ENCODE measurements around the gene ZNF618. TPM values are rescaled to one million over a fixed set of nuclear protein-coding genes. Genes with fewer than 3 reads are reported as not detected.

The ZNF618 gene
- total and polyA plus RNA-seq, 4 donors, result 4.9 to 17.3 (median 11.4) TPM

DNA sequence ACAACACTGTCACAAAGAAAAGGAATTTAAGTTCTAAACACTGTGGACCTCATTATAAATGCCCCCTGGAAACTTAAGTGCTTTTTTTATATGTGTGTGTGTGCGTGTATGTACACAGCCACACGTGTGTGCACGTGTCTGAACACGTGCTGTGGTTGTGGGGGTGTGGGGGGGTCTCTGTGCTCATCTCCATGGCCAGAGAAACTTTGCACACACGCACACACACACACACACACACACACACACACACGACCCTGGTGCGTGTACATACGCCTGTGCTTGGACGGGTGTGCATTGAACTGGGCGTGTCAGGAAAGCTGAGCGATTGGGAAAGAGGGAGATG is 174.1 kb downstream of the ZNF618 start:
- ATAC-seq (ENCODE audit: low FRiP score) (no peak), DNase-seq (no peak)
- no peaks in the 10 kb centered on the region for H3K9me3 ChIP-seq (ENCODE audit: control insufficient read depth, low read length)
- no peaks in the 10 kb centered on the region for H3K27me3 ChIP-seq (ENCODE audit: control insufficient read depth in 1 of 2, insufficient read depth in 2 of 2, low read length in 1 of 2)
- no peak overlapping the region for H3K27ac ChIP-seq (ENCODE audit: low read depth in 1 of 2, low read length in 2 of 2)
- no peak overlapping the region for H3K4me3 ChIP-seq (ENCODE audit: low read length in 2 of 2)
- intact Hi-C loops (cut with DNase I), result no loop called here
- peaks cover 0 to 6% of the 10 kb centered on the region in 2 donors for H3K36me3 ChIP-seq (ENCODE audit: control insufficient read depth in 1 of 2, insufficient read depth in 2 of 2, low read length in 1 of 2)
- 87 to 89% methylated on average over 11 of the region's 11 CpGs for WGBS, 2 donors
- H3K4me1 ChIP-seq (ENCODE audit: control insufficient read depth in 1 of 2, insufficient read depth in 2 of 2, low read length in 2 of 2), result no peaks in the 10 kb centered on the region

DNA sequence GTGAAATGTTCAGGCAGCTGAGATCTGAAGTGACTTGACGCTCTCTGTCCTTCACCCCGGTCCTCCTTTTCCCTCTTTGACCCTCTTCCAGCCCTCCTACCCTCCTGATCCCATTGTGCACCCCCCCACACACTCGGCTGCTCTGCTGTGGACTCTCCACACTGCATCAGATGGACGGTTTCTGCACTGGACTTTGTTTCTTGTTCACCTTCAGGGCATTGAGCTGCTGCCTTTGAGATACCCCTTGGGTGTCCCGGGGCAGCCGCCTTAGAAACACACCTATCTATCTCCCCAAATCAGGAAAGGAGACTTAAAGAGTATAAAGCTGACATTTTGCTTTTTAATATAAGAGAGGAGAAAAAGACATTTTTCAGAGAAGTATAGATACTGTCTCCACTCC is 174.5 kb downstream of the ZNF618 start:
- intact Hi-C loops (cut with DNase I), result no loop called here
- no peak overlapping the region for H3K27ac ChIP-seq (ENCODE audit: low read depth in 1 of 2, low read length in 2 of 2)
- 91 to 96% methylated on average over 6 of the region's 6 CpGs for WGBS, 2 donors
- H3K36me3 ChIP-seq (ENCODE audit: control insufficient read depth in 1 of 2, insufficient read depth in 2 of 2, low read length in 1 of 2), result peaks cover 0 to 6% of the 10 kb centered on the region in 2 donors
- DNase-seq (no peak), ATAC-seq (ENCODE audit: low FRiP score) (no peak)
- H3K4me3 ChIP-seq (ENCODE audit: low read length in 2 of 2), result no peak overlapping the region
- H3K27me3 ChIP-seq (ENCODE audit: control insufficient read depth in 1 of 2, insufficient read depth in 2 of 2, low read length in 1 of 2), result no peaks in the 10 kb centered on the region
- H3K4me1 ChIP-seq (ENCODE audit: control insufficient read depth in 1 of 2, insufficient read depth in 2 of 2, low read length in 2 of 2), result no peaks in the 10 kb centered on the region
- no peaks in the 10 kb centered on the region for H3K9me3 ChIP-seq (ENCODE audit: control insufficient read depth, low read length)

DNA sequence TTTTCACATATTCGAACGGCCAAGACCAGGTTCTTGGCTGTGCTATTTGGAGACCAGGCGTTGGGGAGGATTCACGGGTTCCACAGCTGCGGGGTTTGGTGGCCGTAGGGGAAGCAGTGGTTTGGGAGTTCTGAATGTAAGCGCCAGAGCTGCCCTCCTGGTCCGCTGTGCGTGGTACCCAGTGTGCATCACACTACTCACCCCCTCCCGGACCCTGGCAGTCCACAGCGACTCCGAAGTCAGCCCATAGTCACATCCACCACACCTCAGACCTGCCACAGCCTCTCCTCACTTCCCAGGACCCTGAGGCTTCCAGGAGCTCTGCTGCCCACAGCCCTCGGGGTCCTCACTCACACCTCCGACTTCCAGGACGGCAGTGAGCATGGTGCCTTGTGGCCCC is 175.2 kb downstream of the ZNF618 start:
- intact Hi-C loops (cut with DNase I), result no loop called here
- no peak for ATAC-seq (ENCODE audit: low FRiP score)
- Histone ChIP-seq H3K27me3 (ENCODE audit: control insufficient read depth in 1 of 2, insufficient read depth in 2 of 2, low read length in 1 of 2) (no peaks in the 10 kb centered on the region), H3K36me3 (ENCODE audit: control insufficient read depth in 1 of 2, insufficient read depth in 2 of 2, low read length in 1 of 2) (peaks cover 0 to 6% of the 10 kb centered on the region in 2 donors), H3K4me1 (ENCODE audit: control insufficient read depth in 1 of 2, insufficient read depth in 2 of 2, low read length in 2 of 2) (no peaks in the 10 kb centered on the region), H3K4me3 (ENCODE audit: low read length in 2 of 2) (no peak overlapping the region), H3K27ac (ENCODE audit: low read depth in 1 of 2, low read length in 2 of 2) (no peak overlapping the region), H3K9me3 (ENCODE audit: control insufficient read depth, low read length) (no peaks in the 10 kb centered on the region)
- DNase-seq, result peak in 1 of 2 donors; percentile 63
- 93 to 96% methylated on average over 15 of the region's 15 CpGs for WGBS, 2 donors

DNA sequence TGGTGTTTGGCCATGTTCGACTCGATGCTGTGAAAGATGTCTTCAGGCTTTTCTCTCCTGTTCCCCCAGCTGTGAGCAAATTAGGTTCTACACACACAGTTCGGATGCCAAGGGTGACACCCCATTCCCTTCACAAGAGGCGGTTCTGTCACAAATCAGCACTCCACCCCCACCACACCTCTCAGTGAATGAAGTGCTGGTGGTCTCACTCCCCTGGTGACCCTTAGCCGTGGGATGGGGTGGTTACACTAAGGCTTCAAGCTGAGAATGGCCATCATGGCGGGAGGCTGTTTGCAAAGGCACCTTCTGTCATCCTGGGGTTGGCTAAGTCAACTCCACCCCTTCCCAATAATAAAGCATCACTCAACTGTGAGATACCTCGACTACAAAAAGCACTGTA is 175.6 kb downstream of the ZNF618 start:
- intact Hi-C loops (cut with DNase I), result no loop called here
- Histone ChIP-seq H3K36me3 (ENCODE audit: control insufficient read depth in 1 of 2, insufficient read depth in 2 of 2, low read length in 1 of 2) (peaks cover 0 to 6% of the 10 kb centered on the region in 2 donors), H3K27ac (ENCODE audit: low read depth in 1 of 2, low read length in 2 of 2) (no peak overlapping the region), H3K27me3 (ENCODE audit: control insufficient read depth in 1 of 2, insufficient read depth in 2 of 2, low read length in 1 of 2) (no peaks in the 10 kb centered on the region), H3K9me3 (ENCODE audit: control insufficient read depth, low read length) (no peaks in the 10 kb centered on the region), H3K4me1 (ENCODE audit: control insufficient read depth in 1 of 2, insufficient read depth in 2 of 2, low read length in 2 of 2) (no peaks in the 10 kb centered on the region), H3K4me3 (ENCODE audit: low read length in 2 of 2) (no peak overlapping the region)
- ATAC-seq (ENCODE audit: low FRiP score) (no peak), DNase-seq (peak in 1 of 2 donors; percentile 38)
- WGBS, 2 donors, result 83 to 88% methylated on average over 7 of the region's 7 CpGs

DNA sequence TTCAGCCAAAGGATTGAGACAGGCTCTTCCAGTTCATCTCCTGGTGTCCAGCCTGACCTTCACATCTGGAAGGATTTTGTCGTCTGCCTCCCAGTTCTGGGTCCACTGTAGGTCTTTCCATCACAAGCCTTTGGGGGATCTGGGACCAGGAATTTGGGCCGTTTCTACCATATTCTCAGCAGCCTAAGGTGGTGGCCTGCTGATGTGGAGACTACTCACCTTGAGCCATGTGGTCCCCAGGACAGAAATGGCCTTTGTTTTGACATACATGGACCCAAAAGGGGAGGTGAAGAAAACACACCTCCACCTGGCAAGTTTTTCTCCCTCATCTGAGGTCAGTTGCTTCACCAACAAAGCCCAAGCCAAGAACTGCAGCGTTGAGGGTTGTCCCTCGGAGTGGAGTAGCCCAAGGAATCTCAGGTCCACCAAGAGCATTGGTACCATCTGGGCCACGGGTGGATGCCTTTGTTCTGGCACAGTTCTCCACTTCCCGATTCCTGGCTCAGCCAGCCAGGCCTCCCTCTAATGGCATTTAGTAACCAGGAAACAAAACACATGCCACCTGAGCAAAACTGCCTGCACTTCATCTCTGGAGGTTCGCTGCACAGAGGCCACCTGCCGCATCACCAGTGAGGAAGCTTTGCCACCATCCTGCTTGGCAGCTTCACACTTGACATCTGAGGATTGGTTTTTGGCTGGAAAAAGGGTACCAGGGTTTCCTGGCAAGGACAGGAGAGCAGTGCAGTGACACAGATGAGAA is 177.3 kb downstream of the ZNF618 start:
- Histone ChIP-seq H3K27ac (ENCODE audit: low read depth in 1 of 2, low read length in 2 of 2) (no peak overlapping the region), H3K9me3 (ENCODE audit: control insufficient read depth, low read length) (no peaks in the 10 kb centered on the region), H3K4me3 (ENCODE audit: low read length in 2 of 2) (no peak overlapping the region), H3K4me1 (ENCODE audit: control insufficient read depth in 1 of 2, insufficient read depth in 2 of 2, low read length in 2 of 2) (no peaks in the 10 kb centered on the region), H3K27me3 (ENCODE audit: control insufficient read depth in 1 of 2, insufficient read depth in 2 of 2, low read length in 1 of 2) (no peaks in the 10 kb centered on the region), H3K36me3 (ENCODE audit: control insufficient read depth in 1 of 2, insufficient read depth in 2 of 2, low read length in 1 of 2) (peaks cover 0 to 6% of the 10 kb centered on the region in 2 donors)
- intact Hi-C loops (cut with DNase I), result no loop called here
- WGBS, 2 donors, result 84 to 89% methylated on average over 8 of the region's 8 CpGs
- DNase-seq (peak in 1 of 2 donors; percentile 62), ATAC-seq (ENCODE audit: low FRiP score) (no peak)

DNA sequence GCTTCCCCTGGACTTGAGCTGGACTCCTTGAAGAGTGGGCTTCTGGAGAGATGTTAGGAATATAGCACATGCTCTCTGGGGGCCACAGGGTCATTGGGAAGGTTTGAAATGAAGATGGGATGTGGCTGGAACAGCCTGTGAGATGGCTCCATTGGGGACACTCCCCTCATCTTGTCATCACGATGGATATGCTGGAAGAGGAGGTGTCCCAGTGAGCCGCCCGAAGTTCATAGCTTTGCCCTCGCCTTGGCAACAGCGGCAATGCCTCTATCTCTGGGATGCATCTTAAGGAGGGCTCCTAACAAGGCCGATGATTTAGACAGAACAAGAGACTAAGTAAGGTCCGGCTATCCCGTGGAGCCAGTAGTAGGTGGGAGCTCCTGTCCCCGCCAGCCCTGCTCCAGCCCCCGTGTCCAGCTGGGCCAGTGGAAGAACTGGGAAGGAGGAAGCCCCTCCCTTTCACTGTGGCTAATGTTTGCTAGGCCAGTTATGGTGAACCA is 178.1 kb downstream of the ZNF618 start:
- H3K9me3 ChIP-seq (ENCODE audit: control insufficient read depth, low read length), result no peaks in the 10 kb centered on the region
- H3K4me3 ChIP-seq (ENCODE audit: low read length in 2 of 2), result no peak overlapping the region
- H3K27me3 ChIP-seq (ENCODE audit: control insufficient read depth in 1 of 2, insufficient read depth in 2 of 2, low read length in 1 of 2), result no peaks in the 10 kb centered on the region
- peaks cover 0 to 2% of the 10 kb centered on the region in 2 donors for H3K36me3 ChIP-seq (ENCODE audit: control insufficient read depth in 1 of 2, insufficient read depth in 2 of 2, low read length in 1 of 2)
- ATAC-seq (ENCODE audit: low FRiP score), result no peak
- no peak overlapping the region for H3K27ac ChIP-seq (ENCODE audit: low read depth in 1 of 2, low read length in 2 of 2)
- peaks cover 0 to 3% of the 10 kb centered on the region in 2 donors for H3K4me1 ChIP-seq (ENCODE audit: control insufficient read depth in 1 of 2, insufficient read depth in 2 of 2, low read length in 2 of 2)
- DNase-seq, result peak in 1 of 2 donors; percentile 34
- intact Hi-C loops (cut with DNase I), result no loop called here
- WGBS, 2 donors, result 79 to 84% methylated on average over 10 of the region's 10 CpGs

DNA sequence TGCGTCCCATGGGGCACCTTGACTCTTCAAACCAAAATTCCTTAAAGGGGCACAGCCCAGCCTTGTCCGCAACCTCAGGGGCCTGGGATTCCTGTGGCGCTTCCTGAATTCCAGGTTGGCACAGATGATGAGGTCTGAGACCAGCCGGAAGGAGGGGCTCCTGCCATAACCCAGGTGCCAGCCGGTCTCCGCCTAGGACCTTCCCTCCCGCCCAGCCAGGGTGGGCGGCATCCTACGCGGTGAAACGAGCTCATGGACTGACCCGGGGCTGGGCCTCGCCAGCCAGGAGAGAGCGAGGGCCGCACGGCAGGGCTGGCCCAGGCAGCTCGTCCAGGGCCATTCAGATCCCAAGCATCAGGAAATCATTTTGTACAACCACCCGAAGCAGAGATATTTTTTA is 179.0 kb downstream of the ZNF618 start:
- no peaks in the 10 kb centered on the region for H3K36me3 ChIP-seq (ENCODE audit: control insufficient read depth in 1 of 2, insufficient read depth in 2 of 2, low read length in 1 of 2)
- peaks cover 0 to 3% of the 10 kb centered on the region in 2 donors for H3K4me1 ChIP-seq (ENCODE audit: control insufficient read depth in 1 of 2, insufficient read depth in 2 of 2, low read length in 2 of 2)
- ATAC-seq (ENCODE audit: low FRiP score) (no peak), DNase-seq (peak in 1 of 2 donors; percentile 56)
- intact Hi-C loops (cut with DNase I), result no loop called here
- H3K4me3 ChIP-seq (ENCODE audit: low read length in 2 of 2), result no peak overlapping the region
- no peaks in the 10 kb centered on the region for H3K27me3 ChIP-seq (ENCODE audit: control insufficient read depth in 1 of 2, insufficient read depth in 2 of 2, low read length in 1 of 2)
- no peaks in the 10 kb centered on the region for H3K9me3 ChIP-seq (ENCODE audit: control insufficient read depth, low read length)
- H3K27ac ChIP-seq (ENCODE audit: low read depth in 1 of 2, low read length in 2 of 2), result no peak overlapping the region
- 94% methylated on average over 18 of the region's 18 CpGs for WGBS, 2 donors

DNA sequence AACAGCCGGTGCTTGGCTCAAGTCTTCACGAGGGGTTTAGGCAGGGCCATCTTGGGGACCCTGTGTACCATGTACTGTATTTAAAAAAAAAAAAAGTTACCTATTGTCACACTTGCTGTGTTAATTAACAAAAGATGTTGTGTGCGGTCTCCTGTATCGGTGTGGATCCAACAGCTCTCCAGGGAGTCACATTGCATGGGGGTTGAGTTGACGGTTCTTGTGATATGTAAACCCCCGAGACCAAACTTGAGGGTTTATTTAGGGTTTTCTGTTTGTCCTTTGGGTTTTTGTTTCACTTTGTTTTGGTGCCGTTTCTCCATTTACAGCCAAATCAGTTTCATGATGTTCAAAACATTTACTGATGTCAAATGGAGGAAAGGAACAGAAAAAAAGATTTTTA is 179.8 kb downstream of the ZNF618 start:
- no peak for DNase-seq
- Histone ChIP-seq H3K27me3 (ENCODE audit: control insufficient read depth in 1 of 2, insufficient read depth in 2 of 2, low read length in 1 of 2) (no peaks in the 10 kb centered on the region), H3K36me3 (ENCODE audit: control insufficient read depth in 1 of 2, insufficient read depth in 2 of 2, low read length in 1 of 2) (no peaks in the 10 kb centered on the region), H3K27ac (ENCODE audit: low read depth in 1 of 2, low read length in 2 of 2) (no peak overlapping the region), H3K4me1 (ENCODE audit: control insufficient read depth in 1 of 2, insufficient read depth in 2 of 2, low read length in 2 of 2) (peaks cover 0 to 3% of the 10 kb centered on the region in 2 donors), H3K9me3 (ENCODE audit: control insufficient read depth, low read length) (no peaks in the 10 kb centered on the region), H3K4me3 (ENCODE audit: low read length in 2 of 2) (no peak overlapping the region)
- intact Hi-C loops (cut with DNase I), result no loop called here
- WGBS, 2 donors, result 95% methylated on average over 7 of the region's 7 CpGs
- no peak for ATAC-seq (ENCODE audit: low FRiP score)

DNA sequence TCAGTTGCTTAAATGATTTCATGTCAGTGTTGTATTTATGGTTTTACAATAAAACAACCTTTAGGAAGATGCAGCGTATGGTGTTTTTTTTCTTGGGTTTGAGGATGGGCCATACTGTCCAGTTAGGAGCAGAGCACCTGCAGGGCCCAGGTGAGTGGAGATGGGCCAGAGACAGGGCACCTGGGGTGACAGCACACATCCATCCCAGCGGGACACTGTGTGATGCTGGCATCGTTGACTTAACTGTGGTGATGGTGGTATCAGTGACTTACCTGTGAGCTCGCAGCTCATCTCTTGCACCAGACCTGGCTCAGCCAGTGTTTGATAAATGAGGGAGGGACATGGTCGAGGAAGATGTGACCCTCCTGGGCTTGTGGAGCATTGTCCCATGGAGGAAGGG is 180.4 kb downstream of the ZNF618 start:
- 96 to 99% methylated on average over 5 of the region's 5 CpGs for WGBS, 2 donors
- DNase-seq (peak in 1 of 2 donors; percentile 21), ATAC-seq (ENCODE audit: low FRiP score) (no peak)
- Histone ChIP-seq H3K4me1 (ENCODE audit: control insufficient read depth in 1 of 2, insufficient read depth in 2 of 2, low read length in 2 of 2) (peaks cover 0 to 3% of the 10 kb centered on the region in 2 donors), H3K9me3 (ENCODE audit: control insufficient read depth, low read length) (no peaks in the 10 kb centered on the region), H3K4me3 (ENCODE audit: low read length in 2 of 2) (no peak overlapping the region), H3K36me3 (ENCODE audit: control insufficient read depth in 1 of 2, insufficient read depth in 2 of 2, low read length in 1 of 2) (no peaks in the 10 kb centered on the region), H3K27me3 (ENCODE audit: control insufficient read depth in 1 of 2, insufficient read depth in 2 of 2, low read length in 1 of 2) (no peaks in the 10 kb centered on the region), H3K27ac (ENCODE audit: low read depth in 1 of 2, low read length in 2 of 2) (no peak overlapping the region)
- intact Hi-C loops (cut with DNase I), result no loop called here

Data from aorta (tissue), 5 donors.